Smooth muscle cell (in vitro differentiated cells): ENCODE results near the gene TMEM229B. TPM values are rescaled to one million over a fixed set of nuclear protein-coding genes. Genes with fewer than 3 reads are reported as not detected.

ENCODE experiments used
- DNase-seq: peaks from one replicate; lab custom pipeline; 2025; ENCODE audit not compliant: unreplicated experiment; lab: John Stamatoyannopoulos, UW
- H2AFZ ChIP-seq: fragments of 200-600 bp; sonication (generic); 2 replicates; pipeline ENCODE4 v1.6.0; 2016; ENCODE audit warnings: antibody characterized with exemption, low read depth, mild to moderate bottlenecking
- H3F3A ChIP-seq: fragments of 200-600 bp; sonication (generic); 2 replicates; pipeline ENCODE4 v1.6.0; 2017; ENCODE audit warnings: antibody characterized with exemption, low read depth
- H3K27ac ChIP-seq: fragments of 200-600 bp; sonication (generic); 2 replicates; pipeline ENCODE4 v1.5.1; 2016; ENCODE audit warnings: low read depth, mild to moderate bottlenecking
- H3K27me3 ChIP-seq: fragments of 200-600 bp; sonication (generic); 2 replicates; pipeline ENCODE4 v1.6.1; 2016; ENCODE audit warnings: low read depth, mild to moderate bottlenecking
- H3K36me3 ChIP-seq: fragments of 200-600 bp; sonication (generic); 2 replicates; pipeline ENCODE4 v1.5.1; 2016; ENCODE audit warnings: low read depth
- H3K4me1 ChIP-seq: fragments of 200-600 bp; sonication (generic); 2 replicates; pipeline ENCODE4 v1.5.1; 2016; ENCODE audit warnings: low read depth
- H3K4me2 ChIP-seq: fragments of 200-600 bp; sonication (generic); 2 replicates; pipeline ENCODE4 v1.6.0; 2016; ENCODE audit warnings: mild to moderate bottlenecking
- H3K4me3 ChIP-seq: fragments of 200-600 bp; sonication (generic); 2 replicates; pipeline ENCODE4 v1.5.1; 2016; ENCODE audit warnings: mild to moderate bottlenecking
- H3K79me2 ChIP-seq: fragments of 200-600 bp; sonication (generic); 2 replicates; pipeline ENCODE4 v1.6.0; 2016; ENCODE audit warnings: low read depth, mild to moderate bottlenecking
- H3K9ac ChIP-seq: fragments of 200-600 bp; sonication (generic); 2 replicates; pipeline ENCODE4 v1.6.0; 2016; ENCODE audit warnings: low read depth
- H3K9me3 ChIP-seq: fragments of 200-600 bp; sonication (generic); replicated peaks from 2 replicates; pipeline ENCODE4 v1.5.1; 2016; ENCODE audit warnings: low read depth
- H4K20me1 ChIP-seq: fragments of 200-600 bp; sonication (generic); 2 replicates; pipeline ENCODE4 v1.6.0; 2016; ENCODE audit warnings: low read depth
- WGBS: methylation state at CpG from one replicate; pipeline ENCODE4 v1.1.7; 2016; ENCODE audit warnings: low lambda C conversion rate; 5-methylcytosine and 5-hydroxymethylcytosine counted together
- polyA plus RNA-seq: library from polyadenylated mRNA; unstranded; fragments of >200 nt; fragmentation: Nextera tagmentation; extraction: Ambion mirVana; gene quantifications from 2 replicates; pipeline ENCODE4 v1.2.1, GENCODE V29; 2016
- total RNA-seq: library from RNA; depleted of rRNA; stranded (reverse); fragments of >200 nt; gene quantifications from 2 replicates; pipeline ENCODE4 v1.2.3, GENCODE V29; 2014
- TF ChIP-seq, protein P1 (sequence below): fragments of 200-600 bp; sonication (generic); IDR thresholded peaks from 2 replicates; pipeline ENCODE4 v1.5.1; 2017; ENCODE audit warnings: borderline replicate concordance, mild to moderate bottlenecking, antibody characterized with exemption; ENCODE audit not compliant: insufficient read depth, poor library complexity, severe bottlenecking

TMEM229B gene
- total and polyA plus RNA-seq, 2 experiments from 2014 or later = 0.22 to 0.49 TPM

- H3K27me3 ChIP-seq = no peaks in the 10 kb centered on the region
- TF ChIP-seq, protein P1, sequence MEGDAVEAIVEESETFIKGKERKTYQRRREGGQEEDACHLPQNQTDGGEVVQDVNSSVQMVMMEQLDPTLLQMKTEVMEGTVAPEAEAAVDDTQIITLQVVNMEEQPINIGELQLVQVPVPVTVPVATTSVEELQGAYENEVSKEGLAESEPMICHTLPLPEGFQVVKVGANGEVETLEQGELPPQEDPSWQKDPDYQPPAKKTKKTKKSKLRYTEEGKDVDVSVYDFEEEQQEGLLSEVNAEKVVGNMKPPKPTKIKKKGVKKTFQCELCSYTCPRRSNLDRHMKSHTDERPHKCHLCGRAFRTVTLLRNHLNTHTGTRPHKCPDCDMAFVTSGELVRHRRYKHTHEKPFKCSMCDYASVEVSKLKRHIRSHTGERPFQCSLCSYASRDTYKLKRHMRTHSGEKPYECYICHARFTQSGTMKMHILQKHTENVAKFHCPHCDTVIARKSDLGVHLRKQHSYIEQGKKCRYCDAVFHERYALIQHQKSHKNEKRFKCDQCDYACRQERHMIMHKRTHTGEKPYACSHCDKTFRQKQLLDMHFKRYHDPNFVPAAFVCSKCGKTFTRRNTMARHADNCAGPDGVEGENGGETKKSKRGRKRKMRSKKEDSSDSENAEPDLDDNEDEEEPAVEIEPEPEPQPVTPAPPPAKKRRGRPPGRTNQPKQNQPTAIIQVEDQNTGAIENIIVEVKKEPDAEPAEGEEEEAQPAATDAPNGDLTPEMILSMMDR = no peak
- H3K4me3 ChIP-seq = no peak overlapping the region
- H3F3A ChIP-seq = no peaks in the 10 kb centered on the region
- H3K9me3 ChIP-seq = no peaks in the 10 kb centered on the region
- no peaks in the 10 kb centered on the region for H3K79me2 ChIP-seq
- no peaks in the 10 kb centered on the region for H3K36me3 ChIP-seq
- no peaks in the 10 kb centered on the region for H3K4me1 ChIP-seq
- no peak overlapping the region for H3K27ac ChIP-seq
- H4K20me1 ChIP-seq = no peaks in the 10 kb centered on the region
- WGBS = 82% methylated on average over 1 of the region's 1 CpG
- H2AFZ ChIP-seq = no peak overlapping the region
- DNase-seq = no peak
- no peak overlapping the region for H3K4me2 ChIP-seq
- H3K9ac ChIP-seq = no peak overlapping the region
These were observed 49.6 kb downstream of the TMEM229B start for GRCh38 chr14:67438969-67439368.

DNA sequence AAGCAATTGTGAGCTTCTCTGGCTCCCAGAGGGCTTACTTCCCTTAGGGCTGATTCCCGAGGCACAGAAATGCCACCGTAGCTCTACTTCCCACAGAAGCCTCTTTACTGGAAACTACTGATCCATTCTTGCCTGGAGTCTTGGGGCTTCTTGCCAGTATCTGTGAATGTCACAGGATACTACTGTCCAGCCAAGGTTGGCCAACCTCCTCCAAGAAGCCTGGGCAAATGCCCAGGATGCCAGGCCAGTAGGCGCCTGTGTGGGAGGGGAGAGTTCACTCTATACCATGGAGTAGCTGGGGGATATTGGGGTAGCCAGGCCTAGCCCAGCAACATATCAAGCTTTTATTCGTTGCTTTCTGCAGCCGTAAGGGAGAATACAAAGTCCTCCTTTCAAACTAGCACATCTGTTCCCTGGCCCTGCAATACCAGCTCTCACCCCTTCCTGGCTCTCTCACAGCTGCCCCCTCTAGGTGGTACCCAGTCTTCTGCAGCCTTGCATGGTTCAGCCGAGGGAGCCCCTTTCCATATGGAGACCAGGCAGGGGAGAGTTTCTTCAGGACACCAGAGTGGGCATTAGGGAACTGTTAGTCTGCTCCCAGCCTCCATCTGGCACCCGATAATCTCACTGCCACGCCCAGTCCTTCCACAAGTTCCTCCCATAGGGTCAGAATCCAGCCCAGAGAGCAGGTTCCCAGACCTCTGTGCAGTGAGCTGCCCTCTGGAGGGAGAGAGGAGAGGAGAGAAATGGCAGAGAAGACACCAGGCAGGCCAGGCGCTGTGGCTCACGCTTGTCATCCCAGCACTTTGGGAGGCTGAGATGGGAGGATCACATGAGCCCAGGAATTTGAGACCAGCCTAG is 52.3 kb downstream of the TMEM229B start:
- Histone ChIP-seq H3K36me3 (no peaks in the 10 kb centered on the region), H3K9ac (no peak overlapping the region), H3K79me2 (no peaks in the 10 kb centered on the region), H3F3A (no peaks in the 10 kb centered on the region), H2AFZ (no peak overlapping the region), H3K9me3 (no peaks in the 10 kb centered on the region), H3K4me2 (no peak overlapping the region), H3K4me1 (no peaks in the 10 kb centered on the region), H4K20me1 (no peaks in the 10 kb centered on the region), H3K4me3 (no peak overlapping the region), H3K27me3 (no peaks in the 10 kb centered on the region), H3K27ac (no peak overlapping the region)
- TF ChIP-seq, protein P1 = no peak
- WGBS = 90% methylated on average over 10 of the region's 10 CpGs
- DNase-seq = no peak

GRCh38 chr14:67435603-67436002 is 52.9 kb downstream of the TMEM229B start:
- no peaks in the 10 kb centered on the region for H3K9me3 ChIP-seq
- DNase-seq = no peak
- 93% methylated on average over 5 of the region's 5 CpGs for WGBS
- H3K27me3 ChIP-seq = no peaks in the 10 kb centered on the region
- no peak overlapping the region for H3K27ac ChIP-seq
- H4K20me1 ChIP-seq = no peaks in the 10 kb centered on the region
- no peak overlapping the region for H3K4me2 ChIP-seq
- H3F3A ChIP-seq = no peaks in the 10 kb centered on the region
- TF ChIP-seq, protein P1 = no peak
- H3K4me1 ChIP-seq = no peaks in the 10 kb centered on the region
- no peak overlapping the region for H3K4me3 ChIP-seq
- no peaks in the 10 kb centered on the region for H3K79me2 ChIP-seq
- no peak overlapping the region for H2AFZ ChIP-seq
- no peaks in the 10 kb centered on the region for H3K36me3 ChIP-seq
- no peak overlapping the region for H3K9ac ChIP-seq
